NCI-H2029 treated with DMSO at 0.1 percent for 48 hours (cell line): ENCODE data around the gene TPSB2.
"Not testable (repeated sequence)": the region's sequence is repeated elsewhere in the genome, so short reads cannot be mapped to it uniquely, and the experiment has no call there.

Experiments used
- DNase-seq: peaks from one replicate; lab custom pipeline; 2025; lab: John Stamatoyannopoulos, UW

The TPSB2 gene

DNA sequence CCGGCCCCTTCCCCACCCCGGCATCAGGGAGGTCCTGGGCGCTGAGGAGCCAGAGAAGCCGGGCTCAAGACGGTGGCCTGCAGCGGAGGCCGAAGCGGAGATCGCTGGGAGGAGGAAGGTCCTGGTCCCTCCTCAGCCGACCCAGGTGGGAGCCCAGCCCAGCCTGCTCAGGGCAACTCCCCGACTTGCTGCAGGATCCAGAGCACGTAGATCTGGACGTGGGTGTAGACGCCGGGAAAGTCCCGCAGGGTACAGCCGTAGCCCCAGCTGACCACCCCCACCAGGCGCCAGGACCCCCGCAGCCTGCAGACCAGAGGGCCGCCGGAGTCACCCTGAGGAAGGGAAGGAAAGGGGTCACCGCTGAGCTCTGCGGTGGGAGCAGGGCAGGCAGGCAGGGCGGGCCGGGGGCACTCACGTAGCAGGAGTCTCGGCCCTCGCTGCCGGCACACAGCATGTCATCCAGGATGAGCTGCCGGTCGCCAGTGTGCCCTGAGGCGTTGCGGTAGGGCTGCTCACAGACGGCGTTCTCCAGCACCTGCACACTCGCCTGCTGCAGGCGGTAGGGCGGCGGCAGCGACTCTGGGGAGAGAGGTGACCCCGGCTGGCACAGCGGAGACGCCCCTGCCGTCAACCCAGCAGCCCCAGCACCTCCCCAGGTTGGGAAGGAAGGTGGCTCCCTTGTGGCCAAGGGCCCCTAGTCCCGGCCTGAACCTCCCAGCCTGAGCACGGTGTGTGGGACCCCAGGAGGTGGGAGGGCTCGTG is 31.3 kb upstream of the TPSB2 start:
- DNase-seq = no peak

DNA sequence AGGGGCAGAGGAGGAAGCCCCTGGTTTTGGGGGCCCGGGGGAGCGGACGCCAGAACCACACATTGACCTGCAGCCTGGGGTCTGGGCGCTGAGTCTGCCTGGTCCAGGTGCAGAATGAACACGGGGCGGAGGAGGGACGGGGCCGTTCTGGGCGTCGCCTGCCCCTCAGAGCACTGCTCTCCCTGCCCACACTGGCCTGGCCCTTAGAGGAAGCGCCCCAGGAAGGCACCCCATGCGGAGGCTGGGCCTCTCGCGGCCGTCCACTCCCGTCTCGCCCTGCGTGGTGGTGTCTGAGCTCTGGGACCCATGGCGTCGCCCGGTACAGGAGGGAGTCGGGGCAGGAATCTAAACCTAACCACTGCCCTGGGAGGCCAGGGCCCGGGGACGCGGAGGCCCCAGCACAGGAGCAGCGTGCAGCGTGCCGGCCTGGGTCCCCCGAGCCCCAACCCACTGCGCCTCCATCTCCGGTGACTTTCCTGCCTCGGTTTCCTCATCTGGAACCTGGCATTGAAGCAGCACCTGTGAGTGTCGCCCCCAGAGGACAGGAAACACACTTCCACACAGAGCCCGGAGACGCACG is 30.2 kb upstream of the TPSB2 start:
- no peak for DNase-seq

DNA sequence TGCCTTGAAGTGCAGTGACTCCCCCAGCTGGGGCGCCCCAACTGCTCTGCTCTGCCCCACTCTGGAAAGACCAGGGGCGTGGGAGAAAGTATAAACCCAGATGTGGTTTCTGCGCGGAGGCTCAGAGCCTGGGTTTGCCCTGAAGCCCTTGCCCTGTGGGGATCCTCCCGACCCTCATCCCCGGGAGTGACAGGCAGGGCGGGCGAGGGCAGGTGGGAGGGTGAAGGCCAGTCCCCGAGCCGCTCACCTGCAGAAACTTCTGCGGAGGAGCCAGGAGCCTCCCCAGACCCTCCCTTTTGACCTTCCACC is 29.7 kb upstream of the TPSB2 start:
- no peak for DNase-seq

DNA sequence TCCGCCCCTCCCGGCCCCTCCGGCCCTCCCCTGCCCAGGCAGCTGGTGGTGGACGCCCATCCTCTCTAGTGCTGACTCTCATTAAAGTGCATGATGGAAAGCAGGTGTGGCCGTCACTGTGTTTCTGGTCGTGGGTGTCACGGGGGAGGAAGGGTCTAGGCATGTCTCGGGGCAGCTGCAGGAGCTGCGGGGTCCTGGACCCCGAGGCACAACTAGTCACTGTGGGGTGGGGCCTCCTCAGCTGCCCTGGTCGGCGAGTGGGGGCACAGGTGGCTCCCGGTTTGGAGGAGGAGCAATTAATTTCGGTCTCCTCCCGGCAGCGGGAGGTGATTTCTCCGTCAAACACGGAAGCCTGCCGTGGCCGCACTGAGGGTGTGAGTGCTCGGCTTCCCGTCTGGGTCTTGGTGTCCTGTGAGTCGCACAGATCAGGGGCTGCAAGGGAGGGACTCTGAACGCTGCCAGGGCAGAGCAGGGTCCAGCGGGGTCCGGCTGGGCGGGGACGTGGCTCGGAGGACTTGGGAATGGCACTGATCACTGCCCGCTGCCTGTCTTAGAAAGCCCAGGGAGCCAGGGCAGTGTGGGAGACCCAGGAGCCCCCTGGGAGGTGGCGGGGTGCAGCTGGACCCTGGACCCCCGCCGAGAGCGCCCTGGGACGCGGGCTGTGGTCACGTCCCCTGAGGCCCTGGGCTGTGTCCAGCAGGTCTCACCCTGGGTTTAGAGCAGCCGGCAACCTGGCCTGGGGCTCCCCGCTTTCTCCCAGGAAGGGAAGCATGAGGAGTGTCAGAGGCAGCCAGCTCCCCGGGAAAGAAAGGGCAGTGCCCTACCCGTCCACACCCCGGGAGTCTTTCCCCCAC is 29.1 kb upstream of the TPSB2 start:
- no peak for DNase-seq

DNA sequence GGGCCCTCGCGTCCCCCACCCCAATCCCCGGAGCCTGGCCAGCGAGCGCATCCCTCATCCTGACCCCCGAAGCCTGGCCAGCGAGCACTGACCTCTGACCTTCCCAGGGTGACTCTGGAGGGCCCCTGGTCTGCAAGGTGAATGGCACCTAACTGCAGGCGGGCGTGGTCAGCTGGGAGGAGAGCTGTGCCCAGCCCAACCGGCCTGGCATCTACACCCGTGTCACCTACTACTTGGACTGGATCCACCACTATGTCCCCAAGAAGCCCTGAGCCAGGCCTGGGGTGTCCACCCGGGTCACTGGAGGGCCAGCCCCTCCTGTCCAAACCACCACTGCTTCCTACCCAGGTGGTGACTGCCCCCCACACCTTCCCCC is 28.2 kb upstream of the TPSB2 start:
- DNase-seq = no peak

DNA sequence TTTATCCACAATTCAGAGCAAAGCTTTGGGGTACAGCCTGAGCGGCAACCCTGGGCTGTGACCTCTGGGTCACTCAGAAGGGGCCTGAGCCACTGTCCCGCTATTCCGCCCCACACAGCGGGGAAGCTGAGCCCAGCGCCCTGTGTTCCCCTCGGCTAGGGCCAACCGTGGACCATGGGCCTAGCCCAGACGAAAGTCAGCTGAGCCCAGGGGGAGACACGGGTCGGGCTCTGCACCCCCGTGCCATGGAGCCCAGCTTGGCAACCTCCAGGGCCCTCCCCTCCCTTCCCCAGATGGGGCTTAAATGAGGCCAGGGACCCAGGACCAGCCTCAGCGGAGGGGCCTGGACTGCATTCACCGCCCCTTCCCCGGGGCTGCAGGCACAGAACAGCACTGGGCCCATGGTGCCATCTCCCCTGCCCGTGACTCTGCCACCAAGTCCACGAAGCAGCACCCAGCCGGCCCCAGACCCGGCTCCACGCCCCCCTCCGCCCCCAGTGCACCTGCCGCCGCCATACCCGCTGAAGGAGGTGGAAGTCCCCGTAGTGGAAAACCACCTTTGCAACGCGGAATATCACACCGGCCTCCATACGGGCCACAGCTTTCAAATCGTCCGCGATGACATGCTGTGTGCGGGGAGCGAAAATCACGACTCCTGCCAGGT is 27.7 kb upstream of the TPSB2 start:
- no peak for DNase-seq

DNA sequence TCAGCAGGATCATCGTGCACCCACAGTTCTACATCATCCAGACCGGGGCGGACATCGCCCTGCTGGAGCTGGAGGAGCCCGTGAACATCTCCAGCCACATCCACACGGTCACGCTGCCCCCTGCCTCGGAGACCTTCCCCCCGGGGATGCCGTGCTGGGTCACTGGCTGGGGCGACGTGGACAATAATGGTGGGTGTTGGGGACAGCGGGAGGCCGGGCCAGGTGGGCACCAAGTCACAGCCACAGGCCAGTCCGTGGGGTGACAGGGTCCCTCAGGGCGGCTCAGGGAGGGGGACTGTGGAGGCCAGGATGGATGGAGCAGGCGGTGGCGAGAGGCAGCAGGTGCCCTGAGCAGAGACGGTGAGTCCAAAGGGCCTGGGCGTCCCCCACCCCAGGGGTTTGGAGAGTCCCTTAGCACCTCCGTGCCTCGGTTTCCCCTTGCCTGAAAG is 26.9 kb upstream of the TPSB2 start:
- DNase-seq = no peak

DNA sequence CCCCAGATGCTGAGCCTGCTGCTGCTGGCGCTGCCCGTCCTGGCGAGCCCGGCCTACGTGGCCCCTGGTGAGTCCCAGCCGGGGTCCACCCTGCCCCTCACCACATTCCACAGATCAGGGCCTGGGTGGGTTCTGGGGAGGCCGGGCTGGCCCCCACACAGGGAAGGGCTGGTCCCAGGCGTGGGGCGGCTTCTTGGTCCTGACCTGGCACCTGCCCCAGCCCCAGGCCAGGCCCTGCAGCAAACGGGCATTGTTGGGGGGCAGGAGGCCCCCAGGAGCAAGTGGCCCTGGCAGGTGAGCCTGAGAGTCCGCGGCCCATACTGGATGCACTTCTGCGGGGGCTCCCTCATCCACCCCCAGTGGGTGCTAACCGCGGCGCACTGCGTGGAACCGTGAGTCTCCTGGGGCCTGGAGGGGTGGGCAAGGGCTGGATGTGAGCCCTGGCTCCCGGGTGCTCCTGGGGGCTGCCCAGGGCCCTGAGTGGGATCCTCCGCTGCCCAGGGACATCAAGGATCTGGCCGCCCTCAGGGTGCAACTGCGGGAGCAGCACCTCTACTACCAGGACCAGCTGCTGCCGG is 26.4 kb upstream of the TPSB2 start:
- DNase-seq = not testable (repeated sequence)

DNA sequence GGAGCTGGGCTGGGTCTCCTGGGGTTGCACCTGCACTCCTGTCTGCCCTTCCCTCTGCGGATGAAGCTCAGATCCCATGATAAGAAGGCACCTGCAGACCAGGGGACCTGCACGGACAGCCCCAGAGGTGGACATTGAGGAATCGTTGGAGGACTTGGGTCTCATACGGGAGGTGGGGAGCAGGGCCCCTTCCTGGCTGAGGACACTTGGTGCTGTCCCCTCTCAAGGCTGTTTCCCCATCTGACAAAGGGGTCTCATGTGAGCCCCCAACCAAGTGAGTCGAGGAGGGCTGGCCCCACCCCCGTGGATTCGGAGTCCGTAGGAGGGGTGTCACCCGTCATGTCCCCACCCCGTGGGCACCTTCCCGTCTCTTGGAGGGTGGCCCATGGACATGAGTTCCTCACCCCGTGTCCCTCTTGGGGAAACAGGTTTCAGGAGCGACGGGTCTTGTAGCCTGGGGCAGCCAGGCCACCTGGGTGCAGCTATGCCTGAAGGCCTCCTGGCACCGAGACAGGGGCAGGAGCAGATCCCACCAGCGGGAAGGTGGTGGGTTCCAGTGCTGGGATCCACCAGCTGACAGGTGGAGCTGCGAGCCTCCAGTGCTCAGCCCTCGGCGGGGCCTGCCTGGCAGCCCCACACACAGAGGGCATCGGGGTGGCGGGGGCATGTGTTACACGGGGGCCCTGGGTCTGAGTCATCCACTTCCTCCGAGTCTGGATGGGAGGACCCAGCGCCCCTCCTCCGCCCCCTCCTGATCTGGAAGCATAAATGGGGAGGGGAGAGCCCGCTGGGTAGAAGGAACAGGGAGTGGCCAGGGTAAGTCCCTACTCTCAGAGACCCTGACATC is 25.5 kb upstream of the TPSB2 start, which contains the start of gene TPSD1:
Gene TPSD1, plus strand, starts transcription at position 794 of the 847 bp plus-strand sequence. CDS start 212 bp downstream, outside the sequence.
- not testable (repeated sequence) for DNase-seq

DNA sequence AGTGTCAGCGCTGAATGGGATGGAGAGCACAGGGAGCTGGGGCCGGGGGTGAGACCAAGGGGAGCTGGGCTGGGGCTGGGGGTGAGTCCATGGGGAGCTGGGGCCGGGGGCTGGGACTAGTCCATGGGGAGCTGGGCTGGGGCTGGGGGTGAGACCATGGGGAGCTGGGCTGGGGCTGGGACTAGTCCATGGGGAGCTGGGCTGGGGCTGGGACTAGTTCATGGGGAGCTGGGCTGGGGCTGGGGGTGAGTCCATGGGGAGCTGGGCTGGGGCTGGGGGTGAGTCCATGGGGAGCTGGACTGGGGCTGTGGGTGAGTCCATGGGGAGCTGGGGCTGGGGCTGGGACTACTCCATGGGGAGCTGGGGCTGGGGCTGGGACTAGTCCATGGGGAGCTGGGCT is 24.8 kb upstream of the TPSB2 start:
- not testable (repeated sequence) for DNase-seq

DNA sequence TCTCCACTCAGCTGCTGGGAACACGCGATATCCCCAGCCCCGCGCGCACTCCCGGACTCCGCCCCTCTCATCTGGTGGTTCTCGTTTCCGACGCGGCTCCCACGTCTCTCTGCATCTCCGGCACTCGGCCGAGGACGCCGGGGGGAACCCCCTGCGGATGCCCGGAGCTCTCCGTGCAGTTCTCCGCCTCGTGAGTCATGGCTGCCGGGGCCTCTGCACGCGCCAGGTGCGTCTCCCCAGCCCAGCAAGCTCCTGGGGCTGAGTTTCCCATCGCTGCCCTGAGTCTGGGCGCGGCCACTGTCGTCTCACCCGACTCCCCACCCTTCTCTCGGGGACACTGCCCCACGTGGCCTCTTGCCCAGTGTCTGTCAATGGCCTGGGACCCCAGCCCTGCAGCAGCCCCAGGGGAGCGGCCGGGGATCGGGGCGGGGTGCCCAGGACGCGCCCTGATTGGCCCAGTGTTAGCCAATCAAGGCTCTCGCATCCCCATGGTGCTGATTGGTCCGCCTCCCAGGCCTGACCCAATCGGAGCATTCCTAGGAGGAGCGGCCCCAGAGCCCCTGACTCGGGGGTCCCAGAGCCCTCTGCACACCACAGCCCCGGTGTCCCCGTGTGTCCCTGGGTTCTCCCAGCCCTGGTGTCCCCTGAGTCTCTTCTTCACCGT is 23.8 kb upstream of the TPSB2 start:
- DNase-seq = not testable (repeated sequence)

DNA sequence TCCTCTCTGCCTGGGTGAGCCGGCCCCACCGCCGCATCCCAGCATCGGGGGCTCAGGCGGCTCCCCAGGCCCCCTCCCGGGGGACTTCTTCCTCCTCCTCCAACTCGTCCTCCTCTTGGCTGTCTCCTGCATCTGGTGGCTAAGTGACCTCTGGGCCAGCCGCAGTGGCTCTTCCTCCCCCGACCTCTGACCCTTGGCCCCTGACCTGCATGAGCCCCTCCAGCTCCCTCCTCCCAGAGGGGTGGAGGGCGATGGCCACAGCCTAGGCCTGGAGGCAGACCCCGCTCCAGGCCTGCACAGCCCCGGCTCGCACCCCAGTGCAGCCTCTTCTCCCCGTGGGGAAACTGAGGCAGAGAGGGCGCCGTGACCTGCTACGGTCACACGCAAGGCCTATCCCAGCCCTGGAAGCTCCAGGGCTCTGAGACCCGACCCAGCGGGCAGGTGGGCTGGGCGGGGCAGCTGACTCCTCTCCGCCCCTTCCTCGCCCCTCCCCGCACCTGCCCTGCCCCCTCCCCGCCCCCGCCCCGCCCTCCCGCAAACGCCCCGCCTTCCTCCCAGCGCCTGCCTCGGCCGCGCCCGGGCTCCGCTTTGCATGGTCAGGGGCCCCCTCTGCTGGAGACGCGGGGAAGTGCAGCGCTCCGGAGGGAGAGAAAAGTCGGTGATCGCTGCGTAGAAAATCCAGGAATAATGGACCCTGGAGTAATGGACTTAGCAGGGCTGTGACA is 19.2 kb upstream of the TPSB2 start:
- DNase-seq = not testable (repeated sequence)

DNA sequence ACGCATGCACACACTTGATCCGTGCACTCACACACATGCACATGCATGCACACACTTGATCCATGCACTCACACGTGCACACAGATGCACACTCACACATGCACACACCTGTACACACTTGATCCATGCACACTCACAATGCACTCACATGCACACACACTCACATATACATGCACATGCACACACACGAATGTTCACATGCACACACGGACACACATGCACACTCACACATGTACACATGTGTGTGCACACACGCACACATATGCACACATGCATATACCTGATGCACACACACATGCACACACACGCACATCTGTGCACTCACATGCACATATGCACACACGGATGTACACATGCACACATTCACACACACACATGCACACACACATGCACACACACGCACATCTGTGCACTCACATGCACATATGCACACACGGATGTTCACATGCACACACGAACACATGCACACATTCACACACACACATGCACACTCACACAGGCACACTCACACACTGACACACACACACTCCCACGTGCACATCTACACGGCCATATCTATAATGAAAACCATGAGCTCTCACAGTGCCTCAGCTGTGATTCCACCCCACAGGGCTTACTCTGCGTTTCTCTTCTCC is 18.0 kb upstream of the TPSB2 start:
- DNase-seq = not testable (repeated sequence)

DNA sequence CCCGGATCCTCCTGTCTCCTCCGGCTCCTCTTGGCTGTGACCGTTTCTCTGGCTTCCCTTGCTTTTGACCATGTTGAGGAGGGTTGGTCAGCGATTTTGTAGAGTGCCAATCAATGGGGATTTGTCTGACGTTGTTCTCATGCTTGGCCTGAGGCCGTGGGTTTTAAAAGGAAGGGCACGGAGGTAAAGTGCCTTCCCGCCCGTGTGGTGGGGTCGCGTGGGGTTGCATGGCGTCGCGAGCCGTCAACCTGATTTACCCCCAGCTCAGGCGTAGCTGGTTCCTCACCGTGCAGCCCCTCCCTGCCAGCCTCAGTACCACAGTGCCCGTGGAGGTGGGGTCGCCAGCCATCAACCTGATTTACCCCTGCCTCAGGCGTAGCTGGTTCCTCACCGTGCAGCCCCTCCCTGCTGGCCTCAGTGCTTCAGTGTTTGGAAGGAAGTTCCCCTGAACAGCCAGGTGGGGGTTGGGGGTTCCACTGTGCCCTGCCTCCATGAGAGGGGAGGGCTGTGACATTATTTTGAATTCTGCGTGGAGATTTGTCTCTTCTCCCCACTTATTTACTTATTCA is 15.6 kb upstream of the TPSB2 start:
- no peak for DNase-seq

DNA sequence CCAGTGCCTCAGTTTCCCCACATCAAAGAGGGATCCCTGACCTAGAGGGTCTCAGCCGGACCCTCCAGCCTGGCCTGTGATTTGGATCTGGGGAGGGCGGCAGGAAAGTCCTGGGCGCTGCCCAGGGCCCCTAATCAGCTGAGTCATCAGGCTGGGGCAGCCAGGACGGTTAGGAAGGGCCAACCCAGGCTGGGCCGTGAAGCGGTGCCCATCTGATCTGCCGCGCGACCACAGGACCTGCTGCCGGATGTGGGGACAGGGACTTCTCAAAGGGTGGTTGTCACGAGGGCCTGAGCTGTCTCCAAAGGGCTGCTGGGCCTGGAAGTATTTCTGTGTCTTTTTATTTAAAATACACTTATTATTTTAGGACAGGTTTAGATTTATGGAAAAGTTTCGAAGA is 14.9 kb upstream of the TPSB2 start:
- no peak for DNase-seq

DNA sequence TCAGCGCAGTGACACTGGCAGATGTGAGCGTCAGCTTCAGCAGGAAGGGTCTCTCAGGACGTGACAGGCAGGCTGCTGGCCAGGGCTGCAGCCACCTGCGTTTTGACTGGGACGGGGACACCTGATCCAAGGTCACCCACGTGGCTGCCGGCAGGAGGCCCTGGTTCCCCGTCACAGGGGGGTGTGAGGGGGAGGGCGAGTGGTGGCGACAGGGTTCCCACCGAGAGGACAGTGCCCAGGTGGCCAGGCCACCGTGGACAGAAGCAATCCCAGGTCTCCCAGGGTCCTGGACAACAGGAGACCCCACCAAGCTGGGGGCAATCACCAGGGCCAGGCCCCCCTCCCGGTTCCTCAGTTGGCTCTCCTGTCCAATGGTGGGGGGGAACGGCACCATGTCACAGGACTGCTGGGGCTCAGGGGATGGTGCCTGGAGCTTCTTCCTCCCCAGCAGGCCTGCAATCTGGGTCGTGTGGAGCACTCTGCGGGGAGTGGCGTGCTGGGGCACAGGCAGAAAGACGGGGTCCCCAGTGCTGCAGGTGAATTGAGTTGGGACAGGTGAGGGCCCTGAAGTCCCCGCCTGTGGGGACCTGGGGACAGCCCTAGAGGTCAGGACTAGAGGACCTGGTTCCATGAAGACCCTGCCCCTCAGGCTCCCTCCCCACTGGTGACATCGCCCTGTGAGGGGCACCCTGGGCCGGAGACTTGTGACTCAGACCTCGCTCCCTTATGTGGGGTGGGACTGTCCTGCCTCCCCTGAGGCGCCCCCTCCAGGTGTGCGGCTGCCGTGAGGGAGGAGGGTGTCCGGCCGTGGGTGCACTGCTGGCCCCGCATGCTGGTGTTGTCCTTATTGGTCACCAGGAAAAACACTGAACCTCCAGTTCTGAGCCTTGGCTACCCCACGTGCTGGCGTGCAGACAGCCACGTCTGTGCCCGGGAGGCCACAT is 14.2 kb upstream of the TPSB2 start:
- DNase-seq = not testable (repeated sequence)

DNA sequence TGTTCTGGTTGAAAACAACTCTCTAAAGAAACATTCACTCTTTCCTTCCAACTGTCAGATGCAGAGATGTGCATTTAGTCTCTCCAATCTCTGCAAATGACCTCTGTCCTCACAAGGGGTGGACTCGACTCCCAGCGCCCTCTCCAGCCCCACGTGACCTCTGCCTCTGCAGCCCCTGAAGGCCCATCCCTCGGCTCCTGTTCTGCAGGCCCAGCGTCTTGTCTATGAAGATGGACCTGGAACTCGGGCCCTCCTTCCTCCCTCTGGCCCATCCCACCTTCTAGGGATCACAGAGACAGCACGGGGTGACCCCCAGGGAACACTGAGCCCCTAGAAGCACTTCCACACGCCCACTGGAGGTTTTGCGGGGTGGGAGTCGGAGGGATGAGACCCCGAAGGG is 13.4 kb upstream of the TPSB2 start:
- not testable (repeated sequence) for DNase-seq

DNA sequence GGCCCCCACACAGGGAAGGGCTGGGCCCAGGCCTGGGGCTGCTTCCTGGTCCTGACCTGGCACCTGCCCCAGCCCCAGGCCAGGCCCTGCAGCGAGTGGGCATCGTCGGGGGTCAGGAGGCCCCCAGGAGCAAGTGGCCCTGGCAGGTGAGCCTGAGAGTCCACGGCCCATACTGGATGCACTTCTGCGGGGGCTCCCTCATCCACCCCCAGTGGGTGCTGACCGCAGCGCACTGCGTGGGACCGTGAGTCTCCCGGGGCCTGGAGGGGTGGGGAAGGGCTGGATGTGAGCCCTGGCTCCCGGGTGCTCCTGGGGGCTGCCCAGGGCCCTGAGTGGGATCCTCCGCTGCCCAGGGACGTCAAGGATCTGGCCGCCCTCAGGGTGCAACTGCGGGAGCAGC is 11.1 kb upstream of the TPSB2 start:
- not testable (repeated sequence) for DNase-seq
